KOPT-K1 (cell line): Measurements from ENCODE around the gene IDH3B.

Experiments
- H3K27ac ChIP-seq: fragments of 200-600 bp; sonication (generic); 2 replicates; pipeline ENCODE4 v1.5.1; 2016; ENCODE audit warnings: antibody characterized with exemption, mild to moderate bottlenecking, low read depth, low read length; ENCODE audit not compliant: poor library complexity, severe bottlenecking
- H3K36me3 ChIP-seq: fragments of 200-600 bp; sonication (generic); 2 replicates; pipeline ENCODE4 v1.5.1; 2017; ENCODE audit warnings: antibody characterized with exemption, mild to moderate bottlenecking, low read length, moderate library complexity; ENCODE audit not compliant: insufficient read depth
- H3K9me3 ChIP-seq: fragments of 200-600 bp; sonication (generic); 2 replicates; pipeline ENCODE4 v1.5.1; 2017; ENCODE audit warnings: antibody characterized with exemption, low read length, mild to moderate bottlenecking; ENCODE audit not compliant: insufficient read depth, poor library complexity, severe bottlenecking

IDH3B gene

GRCh38 chr20:2619961-2620595, 43.9 kb downstream of the IDH3B start:
- Histone ChIP-seq H3K36me3 (no peaks in the 10 kb centered on the region), H3K27ac (no peak overlapping the region), H3K9me3 (no peaks in the 10 kb centered on the region)

DNA sequence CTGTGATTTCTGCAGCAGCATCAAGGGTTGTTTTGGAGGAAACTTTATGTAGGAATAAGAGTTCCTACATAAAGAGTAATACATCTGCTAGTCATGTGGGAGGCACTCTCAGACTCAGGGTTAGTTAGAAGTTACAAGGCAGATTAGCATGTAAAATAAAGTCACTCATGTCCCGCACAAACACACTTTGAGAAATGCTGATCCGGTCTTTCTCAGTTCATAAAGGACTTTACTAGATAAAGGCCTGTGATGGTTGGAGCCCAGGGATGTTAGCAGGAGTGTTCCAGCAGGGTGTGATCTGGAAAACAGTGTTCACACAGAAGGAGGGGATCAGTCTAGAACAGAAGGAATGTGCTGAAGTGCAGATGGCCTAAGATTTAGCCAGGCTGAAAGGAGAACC, 44.7 kb downstream of the IDH3B start:
- no peaks in the 10 kb centered on the region for H3K36me3 ChIP-seq
- H3K9me3 ChIP-seq, result no peaks in the 10 kb centered on the region
- H3K27ac ChIP-seq, result no peak overlapping the region

DNA sequence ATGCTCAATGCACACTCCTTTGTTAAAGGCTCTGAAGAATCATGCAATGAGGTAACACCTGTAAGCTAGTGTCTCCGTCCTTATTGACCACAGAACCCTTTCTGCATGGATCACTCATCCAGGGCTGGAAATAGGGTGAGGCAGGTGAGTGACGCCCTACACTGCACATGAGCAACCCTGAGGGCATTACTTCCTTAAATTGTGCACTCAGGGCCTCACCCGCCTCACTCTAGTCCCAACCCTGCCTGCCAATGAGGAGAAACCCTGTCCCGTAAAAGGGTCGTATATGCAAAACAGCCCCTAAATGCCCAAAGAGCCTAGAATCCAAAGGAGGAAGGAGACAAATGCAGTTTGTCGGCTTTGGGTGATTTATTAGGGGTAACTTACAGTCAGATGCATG, 45.2 kb downstream of the IDH3B start:
- no peaks in the 10 kb centered on the region for H3K9me3 ChIP-seq
- no peaks in the 10 kb centered on the region for H3K36me3 ChIP-seq
- no peak overlapping the region for H3K27ac ChIP-seq

DNA sequence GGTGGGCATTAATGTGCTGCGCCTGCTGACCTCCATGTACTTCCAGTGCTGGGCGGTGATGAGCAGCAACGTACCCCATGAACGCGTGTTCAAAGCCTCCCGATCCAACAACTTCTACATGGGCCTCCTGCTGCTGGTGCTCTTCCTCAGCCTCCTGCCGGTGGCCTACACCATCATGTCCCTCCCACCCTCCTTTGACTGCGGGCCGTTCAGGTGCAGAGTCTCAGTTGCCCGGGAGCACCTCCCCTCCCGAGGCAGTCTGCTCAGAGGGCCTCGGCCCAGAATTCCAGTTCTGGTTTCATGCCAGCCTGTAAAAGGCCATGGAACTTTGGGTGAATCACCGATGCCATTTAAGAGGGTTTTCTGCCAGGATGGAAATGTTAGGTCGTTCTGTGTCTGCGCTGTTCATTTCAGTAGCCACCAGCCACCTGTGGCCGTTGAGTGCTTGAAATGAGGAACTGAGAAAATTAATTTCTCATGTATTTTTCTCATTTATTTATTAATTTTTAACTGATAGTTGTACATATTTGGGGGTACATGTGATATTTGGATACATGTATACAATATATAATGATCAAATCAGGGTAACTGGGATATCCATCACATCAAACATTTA, 46.8 kb downstream of the IDH3B start:
- H3K9me3 ChIP-seq, result no peaks in the 10 kb centered on the region
- no peaks in the 10 kb centered on the region for H3K36me3 ChIP-seq
- no peak overlapping the region for H3K27ac ChIP-seq

- Histone ChIP-seq H3K36me3 (no peaks in the 10 kb centered on the region), H3K9me3 (no peaks in the 10 kb centered on the region), H3K27ac (no peak overlapping the region)
Observed at GRCh38 chr20:2616634-2617033, 47.4 kb downstream of the IDH3B start.

- Histone ChIP-seq H3K9me3 (peaks cover 4% of the 10 kb centered on the region), H3K27ac (no peak overlapping the region), H3K36me3 (no peaks in the 10 kb centered on the region)
Observed at GRCh38 chr20:2612073-2612472, 51.9 kb downstream of the IDH3B start.

DNA sequence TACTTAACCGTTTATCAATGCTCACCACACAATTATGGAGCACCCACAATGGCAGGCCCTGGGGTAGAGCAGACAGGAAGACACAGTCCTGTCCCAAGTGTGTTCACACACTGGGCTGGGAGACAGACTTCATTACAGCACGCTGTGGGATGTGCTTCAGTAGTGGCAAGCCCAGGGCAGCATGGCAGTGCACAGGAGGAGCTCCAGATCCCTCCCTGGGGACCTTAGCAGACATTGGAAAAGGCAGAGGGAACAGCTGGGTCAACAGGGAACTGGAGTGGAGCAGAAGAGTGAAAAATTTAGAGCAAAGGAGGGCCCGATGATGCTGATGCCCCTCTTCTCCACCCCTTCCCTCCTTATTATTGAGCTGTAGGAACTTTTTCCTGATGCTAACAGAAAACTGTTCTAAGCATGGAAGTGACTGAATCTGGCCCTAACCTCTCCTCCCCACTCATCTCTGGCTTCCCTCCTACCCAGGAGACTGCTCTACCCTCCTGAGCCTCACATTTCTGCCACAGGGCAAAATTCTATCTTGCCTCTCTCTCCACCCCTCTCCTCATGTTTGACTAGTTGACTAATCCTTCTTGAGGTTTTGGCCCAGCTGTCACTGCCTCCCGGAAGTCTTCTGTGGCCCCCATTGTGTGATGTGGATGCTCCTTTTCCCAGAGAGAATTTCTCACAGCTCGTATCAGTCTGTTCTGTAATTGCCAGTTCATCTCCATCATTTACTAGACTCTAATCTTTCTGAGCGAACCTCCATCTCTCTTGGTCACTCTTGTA, 52.9 kb downstream of the IDH3B start:
- H3K36me3 ChIP-seq, result no peaks in the 10 kb centered on the region
- peaks cover 12% of the 10 kb centered on the region for H3K9me3 ChIP-seq
- H3K27ac ChIP-seq, result no peak overlapping the region

GRCh38 chr20:2610326-2610725, 53.7 kb downstream of the IDH3B start:
- Histone ChIP-seq H3K9me3 (peaks cover 19% of the 10 kb centered on the region), H3K36me3 (no peaks in the 10 kb centered on the region), H3K27ac (no peak overlapping the region)
